ENCODE data around the gene RRP12. TPM values are rescaled to one million over a fixed set of nuclear protein-coding genes. Genes with fewer than 3 reads are reported as not detected.

RRP12 gene, protein sequence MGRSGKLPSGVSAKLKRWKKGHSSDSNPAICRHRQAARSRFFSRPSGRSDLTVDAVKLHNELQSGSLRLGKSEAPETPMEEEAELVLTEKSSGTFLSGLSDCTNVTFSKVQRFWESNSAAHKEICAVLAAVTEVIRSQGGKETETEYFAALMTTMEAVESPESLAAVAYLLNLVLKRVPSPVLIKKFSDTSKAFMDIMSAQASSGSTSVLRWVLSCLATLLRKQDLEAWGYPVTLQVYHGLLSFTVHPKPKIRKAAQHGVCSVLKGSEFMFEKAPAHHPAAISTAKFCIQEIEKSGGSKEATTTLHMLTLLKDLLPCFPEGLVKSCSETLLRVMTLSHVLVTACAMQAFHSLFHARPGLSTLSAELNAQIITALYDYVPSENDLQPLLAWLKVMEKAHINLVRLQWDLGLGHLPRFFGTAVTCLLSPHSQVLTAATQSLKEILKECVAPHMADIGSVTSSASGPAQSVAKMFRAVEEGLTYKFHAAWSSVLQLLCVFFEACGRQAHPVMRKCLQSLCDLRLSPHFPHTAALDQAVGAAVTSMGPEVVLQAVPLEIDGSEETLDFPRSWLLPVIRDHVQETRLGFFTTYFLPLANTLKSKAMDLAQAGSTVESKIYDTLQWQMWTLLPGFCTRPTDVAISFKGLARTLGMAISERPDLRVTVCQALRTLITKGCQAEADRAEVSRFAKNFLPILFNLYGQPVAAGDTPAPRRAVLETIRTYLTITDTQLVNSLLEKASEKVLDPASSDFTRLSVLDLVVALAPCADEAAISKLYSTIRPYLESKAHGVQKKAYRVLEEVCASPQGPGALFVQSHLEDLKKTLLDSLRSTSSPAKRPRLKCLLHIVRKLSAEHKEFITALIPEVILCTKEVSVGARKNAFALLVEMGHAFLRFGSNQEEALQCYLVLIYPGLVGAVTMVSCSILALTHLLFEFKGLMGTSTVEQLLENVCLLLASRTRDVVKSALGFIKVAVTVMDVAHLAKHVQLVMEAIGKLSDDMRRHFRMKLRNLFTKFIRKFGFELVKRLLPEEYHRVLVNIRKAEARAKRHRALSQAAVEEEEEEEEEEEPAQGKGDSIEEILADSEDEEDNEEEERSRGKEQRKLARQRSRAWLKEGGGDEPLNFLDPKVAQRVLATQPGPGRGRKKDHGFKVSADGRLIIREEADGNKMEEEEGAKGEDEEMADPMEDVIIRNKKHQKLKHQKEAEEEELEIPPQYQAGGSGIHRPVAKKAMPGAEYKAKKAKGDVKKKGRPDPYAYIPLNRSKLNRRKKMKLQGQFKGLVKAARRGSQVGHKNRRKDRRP (N-terminal part only)
- polyA plus RNA-seq (2012; rRNA removed) = 40.9 and 46.4 TPM in 2 replicates
- polyA plus RNA-seq (2012; cell fraction: cytosol; rRNA removed) = 21.5 and 26.1 TPM in 2 replicates
- polyA plus RNA-seq (2012; cell fraction: nucleus; rRNA removed) = 123 and 132 TPM in 2 replicates

DNA sequence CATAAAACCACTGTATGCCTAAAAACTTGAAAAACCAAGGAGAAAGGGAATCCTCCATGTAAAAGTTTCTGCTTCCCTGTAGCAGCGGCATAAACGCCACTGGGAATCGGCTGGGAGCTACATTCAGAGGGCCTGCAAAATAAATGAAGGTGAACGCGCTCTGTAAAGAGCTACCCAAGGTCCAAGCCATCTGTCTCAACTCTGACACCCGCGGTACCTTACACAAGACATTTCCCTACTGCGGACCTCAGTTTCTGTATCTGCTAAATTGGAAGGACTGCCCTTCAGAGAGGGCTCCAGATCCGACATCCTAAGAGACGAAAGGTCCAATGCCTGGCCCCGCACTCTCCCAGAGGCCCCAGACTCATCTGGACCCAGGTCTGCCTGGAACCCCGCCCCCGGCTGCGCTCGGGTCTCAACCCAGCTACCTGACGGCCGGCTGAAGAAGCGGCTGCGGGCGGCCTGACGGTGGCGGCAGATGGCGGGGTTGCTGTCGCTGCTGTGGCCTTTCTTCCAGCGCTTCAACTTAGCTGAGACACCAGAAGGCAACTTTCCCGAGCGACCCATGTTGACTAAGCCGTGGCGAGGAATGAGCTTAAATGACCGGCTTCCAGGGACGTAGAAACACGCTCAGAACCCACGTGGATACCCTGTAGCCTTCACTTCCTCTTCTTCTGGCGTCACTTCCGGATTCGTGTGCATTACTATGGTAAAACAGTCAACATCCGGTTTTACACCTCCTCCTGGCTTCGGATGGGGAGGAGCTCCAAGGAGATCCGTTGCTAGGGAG is at the start of gene RRP12:
TSS of gene RRP12 (minus strand) at position 676 of the 790 bp plus-strand sequence. CDS start at position 567, 109 bp downstream.
- POLR2A ChIA-PET = interaction anchor here (0.6 to 1.9 kb wide), 6 partner anchors 13 to 1115 kb away, joined by 3 to 11 read pairs (median 4); partner anchors contain the start of gene FRAT1
- peak; percentile 94 for DNase-seq
- H4K20me1 ChIP-seq (ENCODE audit: insufficient read depth) = no peaks in the 10 kb centered on the region
- TF ChIP-seq EP300 (IDR thresholded peaks at IDR 0.05; ENCODE audit: borderline replicate concordance in 1 of 2, low read depth in 1 of 2, low read length in 1 of 2) = no peak
- peak; percentile 97; the same call in 1 of the 2 replicates for TF ChIP-seq SIN3A (IDR thresholded peaks at IDR 0.05; ENCODE audit: borderline replicate concordance, low read depth, low read length)
- TF ChIP-seq RXRA (IDR thresholded peaks at IDR 0.05; ENCODE audit: borderline replicate concordance, low read depth) = no peak
- 0 out of 2 replicates have a peak, but pooled peaks have one; percentile 45 for TF ChIP-seq TAF1 (IDR thresholded peaks at IDR 0.05; ENCODE audit: borderline replicate concordance, low read depth, low read length)
- TF ChIP-seq GABPA (IDR thresholded peaks at IDR 0.05; ENCODE audit: low read depth) = peak; percentile 94
- 0 out of 2 replicates have a peak, but pooled peaks have one; percentile 65 for TF ChIP-seq ELF1 (IDR thresholded peaks at IDR 0.05)
- TF ChIP-seq, protein P1, sequence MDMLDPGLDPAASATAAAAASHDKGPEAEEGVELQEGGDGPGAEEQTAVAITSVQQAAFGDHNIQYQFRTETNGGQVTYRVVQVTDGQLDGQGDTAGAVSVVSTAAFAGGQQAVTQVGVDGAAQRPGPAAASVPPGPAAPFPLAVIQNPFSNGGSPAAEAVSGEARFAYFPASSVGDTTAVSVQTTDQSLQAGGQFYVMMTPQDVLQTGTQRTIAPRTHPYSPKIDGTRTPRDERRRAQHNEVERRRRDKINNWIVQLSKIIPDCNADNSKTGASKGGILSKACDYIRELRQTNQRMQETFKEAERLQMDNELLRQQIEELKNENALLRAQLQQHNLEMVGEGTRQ (IDR thresholded peaks at IDR 0.05; ENCODE audit: borderline replicate concordance, low read depth, low read length) = no peak
- TF ChIP-seq MXI1 (IDR thresholded peaks at IDR 0.05; ENCODE audit: low read depth, low read length) = peak; percentile 100
- TF ChIP-seq, protein P2, sequence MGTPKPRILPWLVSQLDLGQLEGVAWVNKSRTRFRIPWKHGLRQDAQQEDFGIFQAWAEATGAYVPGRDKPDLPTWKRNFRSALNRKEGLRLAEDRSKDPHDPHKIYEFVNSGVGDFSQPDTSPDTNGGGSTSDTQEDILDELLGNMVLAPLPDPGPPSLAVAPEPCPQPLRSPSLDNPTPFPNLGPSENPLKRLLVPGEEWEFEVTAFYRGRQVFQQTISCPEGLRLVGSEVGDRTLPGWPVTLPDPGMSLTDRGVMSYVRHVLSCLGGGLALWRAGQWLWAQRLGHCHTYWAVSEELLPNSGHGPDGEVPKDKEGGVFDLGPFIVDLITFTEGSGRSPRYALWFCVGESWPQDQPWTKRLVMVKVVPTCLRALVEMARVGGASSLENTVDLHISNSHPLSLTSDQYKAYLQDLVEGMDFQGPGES (IDR thresholded peaks at IDR 0.05; ENCODE audit: low read depth, low read length) = no peak
- TF ChIP-seq FOXJ3 (CRISPR knock-in tag; IDR thresholded peaks at IDR 0.05) = no peak
- TF ChIP-seq, protein P3, sequence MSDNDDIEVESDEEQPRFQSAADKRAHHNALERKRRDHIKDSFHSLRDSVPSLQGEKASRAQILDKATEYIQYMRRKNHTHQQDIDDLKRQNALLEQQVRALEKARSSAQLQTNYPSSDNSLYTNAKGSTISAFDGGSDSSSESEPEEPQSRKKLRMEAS (IDR thresholded peaks at IDR 0.05; ENCODE audit: low read depth) = peak; percentile 100
- peak; percentile 50; the same call in 1 of the 2 replicates for TF ChIP-seq POLR2AphosphoS5 (IDR thresholded peaks at IDR 0.05; ENCODE audit: low read depth, low read length)
- TF ChIP-seq RFX5 (IDR thresholded peaks at IDR 0.05; ENCODE audit: low read length) = peak; percentile 32; the same call in 1 of the 2 replicates
- TF ChIP-seq, protein P4, sequence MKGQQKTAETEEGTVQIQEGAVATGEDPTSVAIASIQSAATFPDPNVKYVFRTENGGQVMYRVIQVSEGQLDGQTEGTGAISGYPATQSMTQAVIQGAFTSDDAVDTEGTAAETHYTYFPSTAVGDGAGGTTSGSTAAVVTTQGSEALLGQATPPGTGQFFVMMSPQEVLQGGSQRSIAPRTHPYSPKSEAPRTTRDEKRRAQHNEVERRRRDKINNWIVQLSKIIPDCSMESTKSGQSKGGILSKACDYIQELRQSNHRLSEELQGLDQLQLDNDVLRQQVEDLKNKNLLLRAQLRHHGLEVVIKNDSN (IDR thresholded peaks at IDR 0.05; ENCODE audit: borderline replicate concordance, low read depth) = peak; percentile 65; the same call in 1 of the 2 replicates
- TF ChIP-seq FOXM1 (IDR thresholded peaks at IDR 0.05; ENCODE audit: low read depth) = no peak
- TF ChIP-seq JUND (IDR thresholded peaks at IDR 0.05) = no peak
- TF ChIP-seq, protein P5, sequence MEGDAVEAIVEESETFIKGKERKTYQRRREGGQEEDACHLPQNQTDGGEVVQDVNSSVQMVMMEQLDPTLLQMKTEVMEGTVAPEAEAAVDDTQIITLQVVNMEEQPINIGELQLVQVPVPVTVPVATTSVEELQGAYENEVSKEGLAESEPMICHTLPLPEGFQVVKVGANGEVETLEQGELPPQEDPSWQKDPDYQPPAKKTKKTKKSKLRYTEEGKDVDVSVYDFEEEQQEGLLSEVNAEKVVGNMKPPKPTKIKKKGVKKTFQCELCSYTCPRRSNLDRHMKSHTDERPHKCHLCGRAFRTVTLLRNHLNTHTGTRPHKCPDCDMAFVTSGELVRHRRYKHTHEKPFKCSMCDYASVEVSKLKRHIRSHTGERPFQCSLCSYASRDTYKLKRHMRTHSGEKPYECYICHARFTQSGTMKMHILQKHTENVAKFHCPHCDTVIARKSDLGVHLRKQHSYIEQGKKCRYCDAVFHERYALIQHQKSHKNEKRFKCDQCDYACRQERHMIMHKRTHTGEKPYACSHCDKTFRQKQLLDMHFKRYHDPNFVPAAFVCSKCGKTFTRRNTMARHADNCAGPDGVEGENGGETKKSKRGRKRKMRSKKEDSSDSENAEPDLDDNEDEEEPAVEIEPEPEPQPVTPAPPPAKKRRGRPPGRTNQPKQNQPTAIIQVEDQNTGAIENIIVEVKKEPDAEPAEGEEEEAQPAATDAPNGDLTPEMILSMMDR (IDR thresholded peaks at IDR 0.05) = no peak; the same call in 1 of the 2 replicates
- peak within 1 kb of the TSS; percentile 36 to 91 for H3K27ac ChIP-seq (ENCODE audit: low read depth in 2 of 2, low read length in 1 of 2)
- no peaks in the 10 kb centered on the region for H3K9me2 ChIP-seq
- CTCF ChIA-PET = interaction anchor here (0.7 to 2.3 kb wide), 11 partner anchors 8 to 153 kb away, joined by 3 to 7 read pairs (median 3); no protein-coding TSS in a partner anchor
- H3K79me2 ChIP-seq (ENCODE audit: insufficient read depth) = peaks cover 38% of the 10 kb centered on the region
- peak within 1 kb of the TSS; percentile 88 for H2AFZ ChIP-seq (ENCODE audit: low read depth)
- H3F3A ChIP-seq (replicated peaks; ENCODE audit: insufficient read depth) = peaks cover 7% of the 10 kb centered on the region
- no peaks in the 10 kb centered on the region for H3K27me3 ChIP-seq (ENCODE audit: insufficient read depth)
- H3K36me3 ChIP-seq (replicated peaks in 1 of 2; ENCODE audit: control insufficient read depth in 1 of 2, insufficient read depth in 2 of 2, low read length in 1 of 2) = peaks cover 10 to 31% of the 10 kb centered on the region in 2 experiments
- H3K9me3 ChIP-seq = no peaks in the 10 kb centered on the region
- peak within 1 kb of the TSS; percentile 73 to 84 for H3K4me3 ChIP-seq (ENCODE audit: low read depth in 2 of 2, low read length in 1 of 2)
- under 1% methylated on average over 26 of the region's 39 CpGs for WGBS (ENCODE audit: low lambda C conversion rate)
- H3K9ac ChIP-seq = peak within 1 kb of the TSS; percentile 82
- H3K4me2 ChIP-seq = peak within 1 kb of the TSS; percentile 91
- H3K4me1 ChIP-seq (ENCODE audit: control insufficient read depth in 1 of 2, insufficient read depth in 2 of 2, low read depth in 1 of 2, low read length in 1 of 2) = peaks cover 0 to 3% of the 10 kb centered on the region in 2 experiments; a peak in 2 of 4 replicates
